Endothelial cell (in vitro differentiated cells): ENCODE results near the gene APOL4. TPM values are rescaled to one million over a fixed set of nuclear protein-coding genes. Genes with fewer than 3 reads are reported as not detected.
"Not testable (repeated sequence)": the region's sequence is repeated elsewhere in the genome, so short reads cannot be mapped to it uniquely, and the experiment has no call there.

Experiments used
- DNase-seq: peaks from one replicate; pipeline ENCODE4 v3.0.0; 2021; ENCODE audit warnings: low spot score
- H3K27ac Mint-ChIP-seq: one replicate; pipeline ENCODE4 v1.8.0; 2021; ENCODE audit warnings: mixed read lengths, inconsistent platforms; ENCODE audit not compliant: unreplicated experiment
- H3K27me3 Mint-ChIP-seq: one replicate; pipeline ENCODE4 v1.8.0; 2021; ENCODE audit warnings: mild to moderate bottlenecking, moderate library complexity, mixed read lengths, inconsistent platforms; ENCODE audit not compliant: unreplicated experiment
- H3K36me3 Mint-ChIP-seq: one replicate; pipeline ENCODE4 v1.8.0; 2021; ENCODE audit warnings: mild to moderate bottlenecking, low read depth, mixed read lengths, inconsistent platforms; ENCODE audit not compliant: unreplicated experiment
- H3K4me1 Mint-ChIP-seq: one replicate; pipeline ENCODE4 v1.8.0; 2021; ENCODE audit warnings: mild to moderate bottlenecking, mixed read lengths, inconsistent platforms; ENCODE audit not compliant: unreplicated experiment
- H3K4me3 Mint-ChIP-seq: one replicate; pipeline ENCODE4 v1.8.0; 2021; ENCODE audit warnings: mild to moderate bottlenecking, mixed read lengths, inconsistent platforms; ENCODE audit not compliant: unreplicated experiment
- H3K9me3 Mint-ChIP-seq: one replicate; pipeline ENCODE4 v1.8.0; 2021; ENCODE audit warnings: mixed read lengths, inconsistent platforms; ENCODE audit not compliant: unreplicated experiment
- CTCF ChIP-seq: fragments of 200-600 bp; sonication (generic); IDR thresholded peaks from one replicate; pipeline ENCODE4 v1.5.0; 2021; ENCODE audit warnings: antibody characterized with exemption; ENCODE audit not compliant: unreplicated experiment
- total RNA-seq: library from RNA; stranded (reverse); fragmentation: NEBNext Ultra II Directional; extraction: Animal tissue kit (Norgen Biotek cat#: 25700); gene quantifications from one replicate; pipeline ENCODE4 v1.2.1, GENCODE V29; 2021; ENCODE audit not compliant: unreplicated experiment

The APOL4 gene
- total RNA-seq, 1 donor from 2014 or later, result 4.4 TPM

GRCh38 chr22:36212901-36213300 lies 11.3 kb upstream of the APOL4 start:
- TF ChIP-seq CTCF, result no peak
- Mint-ChIP-seq H3K27me3 (peaks cover 5% of the 10 kb centered on the region), H3K4me1 (peaks cover 14% of the 10 kb centered on the region), H3K4me3 (no peak overlapping the region), H3K36me3 (peaks cover 7% of the 10 kb centered on the region), H3K27ac (no peak overlapping the region), H3K9me3 (no peaks in the 10 kb centered on the region)
- no peak for DNase-seq

- Mint-ChIP-seq H3K4me3 (peak overlapping the region; percentile 39), H3K27me3 (peaks cover 5% of the 10 kb centered on the region), H3K4me1 (peaks cover 14% of the 10 kb centered on the region), H3K27ac (no peak overlapping the region), H3K36me3 (peaks cover 7% of the 10 kb centered on the region), H3K9me3 (no peaks in the 10 kb centered on the region)
- no peak for DNase-seq
- no peak for TF ChIP-seq CTCF
Observed at GRCh38 chr22:36211237-36211861, 9.7 kb upstream of the APOL4 start.

DNA sequence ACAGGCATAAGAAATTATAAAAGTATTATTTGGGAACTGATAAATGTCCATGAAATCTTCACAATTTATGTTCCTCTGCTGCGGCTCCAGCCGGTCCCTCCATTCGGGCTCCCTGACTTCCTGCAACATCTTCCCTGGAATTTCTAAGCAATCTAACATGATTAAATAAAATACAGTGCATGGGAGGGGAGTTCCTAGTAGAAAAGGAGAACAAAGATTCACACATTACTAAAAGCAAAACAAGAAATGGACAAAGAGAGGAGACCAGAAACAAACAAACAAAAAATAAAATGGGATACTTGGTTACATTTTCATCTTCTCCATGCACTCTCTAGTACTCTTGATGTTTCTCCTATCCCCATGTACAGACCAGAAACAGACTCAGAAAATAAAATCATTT lies 8.6 kb upstream of the APOL4 start:
- no peak for DNase-seq
- Mint-ChIP-seq H3K27me3 (peaks cover 11% of the 10 kb centered on the region), H3K4me1 (peaks cover 19% of the 10 kb centered on the region), H3K4me3 (no peak overlapping the region), H3K36me3 (peaks cover 7% of the 10 kb centered on the region), H3K9me3 (no peaks in the 10 kb centered on the region), H3K27ac (no peak overlapping the region)
- TF ChIP-seq CTCF, result no peak

GRCh38 chr22:36209488-36209908 lies 7.9 kb upstream of the APOL4 start:
- H3K9me3 Mint-ChIP-seq, DNase-seq, H3K27ac Mint-ChIP-seq, H3K36me3 Mint-ChIP-seq: not testable (repeated sequence)
- Mint-ChIP-seq H3K4me3 (peak overlapping the region; percentile 33), H3K27me3 (peaks cover 11% of the 10 kb centered on the region), H3K4me1 (peaks cover 19% of the 10 kb centered on the region)

DNA sequence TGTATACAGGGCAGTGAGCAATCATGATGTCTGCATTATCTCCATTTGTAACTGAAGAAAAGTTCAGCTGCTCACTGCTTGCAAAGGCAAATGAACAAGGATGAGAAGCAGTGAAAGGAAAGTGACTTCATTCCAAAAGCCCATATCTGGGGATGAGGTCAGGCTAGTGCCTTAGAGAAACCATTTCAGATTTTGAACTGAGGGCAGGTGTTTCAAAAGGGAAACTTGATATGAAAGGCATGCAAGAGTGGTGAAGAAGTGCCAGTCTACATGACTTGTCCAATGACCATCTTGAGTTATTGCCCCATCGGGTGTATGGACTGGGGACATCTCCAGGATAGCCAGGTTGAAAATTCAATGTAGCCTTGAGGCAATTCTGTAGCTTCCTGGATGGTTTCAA lies 7.3 kb upstream of the APOL4 start:
- TF ChIP-seq CTCF, result no peak
- no peak for DNase-seq
- Mint-ChIP-seq H3K4me1 (peaks cover 14% of the 10 kb centered on the region), H3K36me3 (peaks cover 9% of the 10 kb centered on the region), H3K9me3 (no peaks in the 10 kb centered on the region), H3K4me3 (peak overlapping the region; percentile 33), H3K27ac (no peak overlapping the region), H3K27me3 (peaks cover 12% of the 10 kb centered on the region)
